22Rv1 (cell line): Measurements from ENCODE around the gene TMEM183A.

Experiments used
- ZFX ChIP-seq: fragments of 450-650 bp; IDR thresholded peaks from 2 replicates; pipeline ENCODE4 v1.6.1; 2017; ENCODE audit warnings: antibody characterized with exemption, borderline replicate concordance
- TF ChIP-seq, protein P1 (sequence below): fragments of 450-650 bp; IDR thresholded peaks from 2 replicates; pipeline ENCODE4 v1.5.1; 2017; ENCODE audit warnings: mild to moderate bottlenecking

DNA sequence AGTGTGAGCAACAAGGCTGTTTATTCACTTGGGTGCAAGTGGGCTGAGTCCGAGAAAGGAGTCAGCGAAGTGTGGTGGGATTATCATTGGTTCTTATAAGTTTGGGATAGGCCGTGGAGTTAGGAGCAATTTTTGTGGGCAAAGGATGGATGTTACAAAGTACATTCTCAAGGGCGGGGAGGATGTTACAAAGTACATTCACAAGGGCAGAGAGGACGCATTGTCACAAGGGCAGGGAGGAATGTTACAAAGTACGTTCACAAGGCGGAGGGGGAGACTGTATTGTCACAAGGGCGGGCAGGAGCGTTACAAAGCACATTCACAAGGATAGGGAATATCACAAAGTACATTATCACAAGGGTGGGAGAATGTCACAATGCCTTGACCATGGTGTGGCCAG lies 5.2 kb upstream of the TMEM183A start:
- TF ChIP-seq, protein P1, sequence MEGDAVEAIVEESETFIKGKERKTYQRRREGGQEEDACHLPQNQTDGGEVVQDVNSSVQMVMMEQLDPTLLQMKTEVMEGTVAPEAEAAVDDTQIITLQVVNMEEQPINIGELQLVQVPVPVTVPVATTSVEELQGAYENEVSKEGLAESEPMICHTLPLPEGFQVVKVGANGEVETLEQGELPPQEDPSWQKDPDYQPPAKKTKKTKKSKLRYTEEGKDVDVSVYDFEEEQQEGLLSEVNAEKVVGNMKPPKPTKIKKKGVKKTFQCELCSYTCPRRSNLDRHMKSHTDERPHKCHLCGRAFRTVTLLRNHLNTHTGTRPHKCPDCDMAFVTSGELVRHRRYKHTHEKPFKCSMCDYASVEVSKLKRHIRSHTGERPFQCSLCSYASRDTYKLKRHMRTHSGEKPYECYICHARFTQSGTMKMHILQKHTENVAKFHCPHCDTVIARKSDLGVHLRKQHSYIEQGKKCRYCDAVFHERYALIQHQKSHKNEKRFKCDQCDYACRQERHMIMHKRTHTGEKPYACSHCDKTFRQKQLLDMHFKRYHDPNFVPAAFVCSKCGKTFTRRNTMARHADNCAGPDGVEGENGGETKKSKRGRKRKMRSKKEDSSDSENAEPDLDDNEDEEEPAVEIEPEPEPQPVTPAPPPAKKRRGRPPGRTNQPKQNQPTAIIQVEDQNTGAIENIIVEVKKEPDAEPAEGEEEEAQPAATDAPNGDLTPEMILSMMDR: no peak
- TF ChIP-seq ZFX: no peak
